ENCODE results near the gene KLC1.

The KLC1 gene

GRCh38 chr14:103656031-103656755 lies 27.2 kb downstream of the KLC1 start:
- in situ Hi-C loops (cut with MboI; ENCODE audit: low sequenced_read_pairs, unreplicated experiment): no loop called here
- no peak for DNase-seq (ENCODE audit: low spot score)

GRCh38 chr14:103656756-103657133 lies 27.7 kb downstream of the KLC1 start:
- in situ Hi-C loops (cut with MboI; ENCODE audit: low sequenced_read_pairs, unreplicated experiment): no loop called here
- DNase-seq (ENCODE audit: low spot score): no peak
- TF ChIP-seq CTCF (IDR thresholded peaks at IDR 0.05; ENCODE audit: borderline replicate concordance, control extremely low read depth, extremely low read depth, insufficient read depth, missing control alignments): no peak

More at GRCh38 chr14:103656031-103656755, 27.2 kb downstream of the KLC1 start:
- TF ChIP-seq CTCF (IDR thresholded peaks at IDR 0.05; ENCODE audit: borderline replicate concordance, control extremely low read depth, extremely low read depth, insufficient read depth, missing control alignments): no peak

DNA sequence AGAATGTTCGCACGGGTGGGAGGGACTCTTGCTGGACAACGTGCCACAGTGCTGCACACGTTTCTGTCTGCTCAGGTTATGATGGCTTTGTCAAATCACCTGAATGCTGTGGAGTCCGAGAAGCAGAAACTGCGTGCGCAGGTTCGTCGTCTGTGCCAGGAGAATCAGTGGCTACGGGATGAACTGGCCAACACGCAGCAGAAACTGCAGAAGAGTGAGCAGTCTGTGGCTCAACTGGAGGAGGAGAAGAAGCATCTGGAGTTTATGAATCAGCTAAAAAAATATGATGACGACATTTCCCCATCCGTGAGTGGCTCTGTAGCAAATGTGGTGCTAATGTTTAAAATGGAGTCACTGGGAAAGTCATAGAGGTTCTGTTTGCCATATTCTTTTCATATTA lies 28.5 kb downstream of the KLC1 start:
- in situ Hi-C loops (cut with MboI; ENCODE audit: low sequenced_read_pairs, unreplicated experiment): no loop called here
- no peak for DNase-seq (ENCODE audit: low spot score)
- TF ChIP-seq CTCF (IDR thresholded peaks at IDR 0.05; ENCODE audit: borderline replicate concordance, control extremely low read depth, extremely low read depth, insufficient read depth, missing control alignments): no peak

DNA sequence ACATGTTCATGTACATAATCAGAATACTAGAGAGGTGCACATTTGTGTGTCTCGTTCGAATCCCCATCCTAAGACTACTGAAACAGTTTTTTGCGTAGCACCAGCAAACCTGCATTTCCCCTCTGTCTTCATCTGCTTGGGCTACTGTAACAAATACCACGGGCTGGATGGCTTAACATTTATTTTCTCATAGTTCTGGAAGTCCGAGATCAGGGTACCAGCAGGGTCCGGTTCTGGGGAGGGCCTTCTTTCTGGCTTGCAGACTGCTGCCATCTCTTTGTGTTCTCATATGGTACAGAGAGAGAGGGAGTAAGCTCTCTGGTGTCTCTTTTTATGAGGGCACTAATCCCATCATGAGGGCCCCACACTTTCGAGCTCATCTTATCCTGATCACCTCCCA lies 30.6 kb downstream of the KLC1 start:
- no peak for TF ChIP-seq CTCF (IDR thresholded peaks at IDR 0.05; ENCODE audit: borderline replicate concordance, control extremely low read depth, extremely low read depth, insufficient read depth, missing control alignments)
- no peak for DNase-seq (ENCODE audit: low spot score)
- in situ Hi-C loops (cut with MboI; ENCODE audit: low sequenced_read_pairs, unreplicated experiment): no loop called here

GRCh38 chr14:103662029-103662428 lies 33.0 kb downstream of the KLC1 start:
- no peak for TF ChIP-seq CTCF (IDR thresholded peaks at IDR 0.05; ENCODE audit: borderline replicate concordance, control extremely low read depth, extremely low read depth, insufficient read depth, missing control alignments)
- in situ Hi-C loops (cut with MboI; ENCODE audit: low sequenced_read_pairs, unreplicated experiment): no loop called here
- DNase-seq (ENCODE audit: low spot score): no peak

DNA sequence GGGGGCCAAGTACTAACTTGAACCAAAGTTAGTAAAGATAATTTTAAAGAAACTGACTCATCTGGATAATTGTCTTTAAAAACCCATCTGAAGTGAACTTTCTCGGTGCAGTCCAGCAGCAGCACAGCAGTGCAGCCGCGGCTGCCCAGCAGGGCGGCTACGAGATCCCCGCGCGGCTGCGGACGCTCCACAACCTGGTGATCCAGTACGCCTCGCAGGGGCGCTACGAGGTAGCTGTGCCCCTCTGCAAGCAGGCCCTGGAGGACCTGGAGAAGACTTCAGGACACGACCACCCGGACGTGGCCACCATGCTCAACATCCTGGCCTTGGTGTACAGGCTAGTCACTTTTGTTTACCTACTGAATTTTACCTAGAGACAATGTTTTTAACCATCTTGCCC lies 33.6 kb downstream of the KLC1 start:
- DNase-seq (ENCODE audit: low spot score): no peak
- no peak for TF ChIP-seq CTCF (IDR thresholded peaks at IDR 0.05; ENCODE audit: borderline replicate concordance, control extremely low read depth, extremely low read depth, insufficient read depth, missing control alignments)
- in situ Hi-C loops (cut with MboI; ENCODE audit: low sequenced_read_pairs, unreplicated experiment): no loop called here
